ENCODE results near the gene DUSP8.

The DUSP8 gene

GRCh38 chr11:1529286-1529685 is 42.8 kb downstream of the DUSP8 start:
- Histone ChIP-seq H3K4me1 (peaks cover 26% of the 10 kb centered on the region), H3K9me3 (no peaks in the 10 kb centered on the region), H4K20me1 (peaks cover 100% of the 10 kb centered on the region), H3K27ac (no peak overlapping the region), H3K4me2 (no peak overlapping the region), H3K4me3 (no peak overlapping the region), H3K36me3 (peaks cover 30% of the 10 kb centered on the region), H3K9ac (no peak overlapping the region), H3K27me3 (no peaks in the 10 kb centered on the region)
- no peak for TF ChIP-seq Cebpa-rat (IDR thresholded peaks at IDR 0.05)

- Histone ChIP-seq H3K27me3 (no peaks in the 10 kb centered on the region), H3K9ac (no peak overlapping the region), H3K4me2 (no peak overlapping the region), H3K9me3 (no peaks in the 10 kb centered on the region), H3K4me3 (no peak overlapping the region), H3K4me1 (peaks cover 32% of the 10 kb centered on the region), H3K36me3 (peaks cover 28% of the 10 kb centered on the region), H4K20me1 (peaks cover 100% of the 10 kb centered on the region), H3K27ac (no peak overlapping the region)
- TF ChIP-seq Cebpa-rat (IDR thresholded peaks at IDR 0.05): no peak
Measured at GRCh38 chr11:1528710-1529109, 43.4 kb downstream of the DUSP8 start.

GRCh38 chr11:1526785-1527184 is 45.3 kb downstream of the DUSP8 start:
- Histone ChIP-seq H4K20me1 (peaks cover 100% of the 10 kb centered on the region), H3K27me3 (no peaks in the 10 kb centered on the region), H3K9me3 (no peaks in the 10 kb centered on the region), H3K9ac (no peak overlapping the region), H3K4me1 (peaks cover 51% of the 10 kb centered on the region), H3K4me3 (no peak overlapping the region), H3K36me3 (peaks cover 9% of the 10 kb centered on the region; the same call in 1 of the 2 replicates), H3K4me2 (no peak overlapping the region), H3K27ac (no peak overlapping the region)
- no peak for TF ChIP-seq Cebpa-rat (IDR thresholded peaks at IDR 0.05)

DNA sequence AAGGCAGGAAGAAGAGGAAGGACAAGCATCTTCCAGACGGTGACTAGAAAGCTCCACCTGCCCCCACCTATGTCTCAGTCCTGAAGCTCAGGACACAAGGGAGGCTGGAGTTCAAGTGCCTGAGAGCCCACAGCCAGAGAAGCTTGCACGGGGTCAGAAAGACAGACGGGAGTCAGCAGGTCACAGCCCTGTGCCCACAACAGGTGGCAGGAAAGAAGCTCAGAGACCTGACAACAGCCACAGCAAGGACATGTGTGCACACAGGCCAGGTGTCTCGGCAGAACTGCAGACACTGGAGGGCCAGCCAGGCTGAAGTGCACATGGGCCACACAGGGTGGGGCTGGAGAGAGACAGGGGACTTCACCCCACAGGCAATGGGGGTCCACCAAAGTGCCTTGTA is 48.3 kb downstream of the DUSP8 start:
- Histone ChIP-seq H3K36me3 (no peaks in the 10 kb centered on the region; the same call in 1 of the 2 replicates), H3K9me3 (no peaks in the 10 kb centered on the region), H3K4me1 (peaks cover 81% of the 10 kb centered on the region), H3K4me3 (no peak overlapping the region; the same call in 1 of the 2 replicates), H4K20me1 (peaks cover 100% of the 10 kb centered on the region), H3K27me3 (no peaks in the 10 kb centered on the region), H3K4me2 (peak overlapping the region; percentile 84), H3K27ac (peak overlapping the region; percentile 8; the same call in 1 of the 2 replicates), H3K9ac (peak overlapping the region; percentile 15)
- TF ChIP-seq Cebpa-rat (IDR thresholded peaks at IDR 0.05): no peak

- H4K20me1 ChIP-seq: peaks cover 100% of the 10 kb centered on the region
- no peak overlapping the region for H3K9ac ChIP-seq
- H3K27me3 ChIP-seq: no peaks in the 10 kb centered on the region
- no peaks in the 10 kb centered on the region for H3K9me3 ChIP-seq
- H3K27ac ChIP-seq: no peak overlapping the region
- peak overlapping the region; percentile 47; the same call in 1 of the 2 replicates for H3K4me3 ChIP-seq
- peaks cover 88% of the 10 kb centered on the region for H3K4me1 ChIP-seq
- H3K4me2 ChIP-seq: peak overlapping the region; percentile 84
- TF ChIP-seq Cebpa-rat (IDR thresholded peaks at IDR 0.05): no peak
- no peaks in the 10 kb centered on the region; the same call in 1 of the 2 replicates for H3K36me3 ChIP-seq
Measured at GRCh38 chr11:1523077-1523476, 49.0 kb downstream of the DUSP8 start.

- no peaks in the 10 kb centered on the region for H3K36me3 ChIP-seq
- H3K9me3 ChIP-seq: no peaks in the 10 kb centered on the region
- H4K20me1 ChIP-seq: peaks cover 100% of the 10 kb centered on the region
- no peaks in the 10 kb centered on the region for H3K27me3 ChIP-seq
- H3K4me2 ChIP-seq: peak overlapping the region; percentile 84
- H3K4me3 ChIP-seq: peak overlapping the region; percentile 47
- no peak for TF ChIP-seq Cebpa-rat (IDR thresholded peaks at IDR 0.05)
- peaks cover 98% of the 10 kb centered on the region for H3K4me1 ChIP-seq
- H3K27ac ChIP-seq: peak overlapping the region; percentile 22; the same call in 1 of the 2 replicates
- peak overlapping the region; percentile 41 for H3K9ac ChIP-seq
Measured at GRCh38 chr11:1522081-1522424, 50.0 kb downstream of the DUSP8 start.

DNA sequence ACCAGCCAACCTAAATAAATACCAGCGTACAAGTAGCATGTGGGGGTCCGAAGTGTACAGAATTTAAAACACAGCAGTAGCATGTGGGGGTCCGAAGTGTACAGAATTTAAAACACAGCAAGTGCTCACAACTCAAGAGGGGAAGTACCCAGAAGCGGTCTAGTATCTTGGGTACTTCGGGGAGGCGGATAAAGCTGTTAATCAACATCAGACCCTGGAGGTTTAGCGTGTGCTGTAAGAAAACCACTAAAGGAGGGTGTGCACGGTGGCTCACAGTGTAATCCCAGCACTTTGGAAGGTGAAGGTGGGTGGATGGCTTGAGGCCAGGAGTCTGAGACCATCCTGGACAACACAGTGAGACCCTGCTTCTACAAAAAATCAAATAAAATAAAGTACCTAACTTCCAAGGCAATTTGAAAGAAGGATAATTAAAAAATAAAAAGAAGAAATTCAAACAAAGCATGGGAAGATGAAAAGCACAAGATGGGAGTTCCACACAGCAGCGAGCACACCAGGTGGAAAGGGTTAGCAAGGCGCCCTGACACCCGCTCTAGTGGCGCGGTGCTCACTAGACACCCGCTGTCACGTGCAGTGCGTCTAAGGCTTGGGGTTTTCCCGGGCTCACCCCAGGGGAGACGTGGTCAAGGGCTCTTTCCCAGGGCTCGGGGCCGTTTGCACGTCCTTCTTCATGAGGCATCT is 50.5 kb downstream of the DUSP8 start:
- Histone ChIP-seq H3K4me1 (peaks cover 98% of the 10 kb centered on the region), H3K36me3 (no peaks in the 10 kb centered on the region), H3K9me3 (no peaks in the 10 kb centered on the region), H4K20me1 (peaks cover 100% of the 10 kb centered on the region), H3K9ac (peak overlapping the region; percentile 41; the same call in 1 of the 2 replicates), H3K27ac (peak overlapping the region; percentile 22), H3K27me3 (no peaks in the 10 kb centered on the region), H3K4me3 (peak overlapping the region; percentile 47), H3K4me2 (peak overlapping the region; percentile 84)
- no peak for TF ChIP-seq Cebpa-rat (IDR thresholded peaks at IDR 0.05)

- H3K27me3 ChIP-seq: no peaks in the 10 kb centered on the region
- H3K36me3 ChIP-seq: no peaks in the 10 kb centered on the region
- peaks cover 98% of the 10 kb centered on the region for H3K4me1 ChIP-seq
- TF ChIP-seq Cebpa-rat (IDR thresholded peaks at IDR 0.05): no peak
- H3K27ac ChIP-seq: peak overlapping the region; percentile 22
- H3K9me3 ChIP-seq: no peaks in the 10 kb centered on the region
- peak overlapping the region; percentile 47 for H3K4me3 ChIP-seq
- peaks cover 100% of the 10 kb centered on the region for H4K20me1 ChIP-seq
- H3K4me2 ChIP-seq: peak overlapping the region; percentile 84
- peak overlapping the region; percentile 41; the same call in 1 of the 2 replicates for H3K9ac ChIP-seq
Measured at GRCh38 chr11:1520663-1521267, 51.3 kb downstream of the DUSP8 start.

GRCh38 chr11:1520209-1520662 is 51.8 kb downstream of the DUSP8 start:
- Histone ChIP-seq H3K4me3 (peak overlapping the region; percentile 47), H3K4me2 (peak overlapping the region; percentile 84), H4K20me1 (peaks cover 100% of the 10 kb centered on the region), H3K9ac (peak overlapping the region; percentile 40; the same call in 1 of the 2 replicates), H3K27ac (peak overlapping the region; percentile 22; the same call in 1 of the 2 replicates), H3K36me3 (no peaks in the 10 kb centered on the region), H3K4me1 (peaks cover 100% of the 10 kb centered on the region), H3K27me3 (no peaks in the 10 kb centered on the region), H3K9me3 (no peaks in the 10 kb centered on the region)
- no peak for TF ChIP-seq Cebpa-rat (IDR thresholded peaks at IDR 0.05)
